HEK293 (cell line): ENCODE results near the gene GNA12.

Experiments
- CTCF ChIP-seq: fragments of 450-650 bp; formaldehyde crosslinking; IDR thresholded peaks from 2 replicates; pipeline ENCODE4 v1.5.1; 2016; ENCODE audit warnings: missing biosample characterization, missing genetic modification characterization
- ZBTB20 ChIP-seq: fragments of 450-650 bp; formaldehyde crosslinking; IDR thresholded peaks from 2 replicates; pipeline ENCODE4 v1.5.1; 2016; ENCODE audit warnings: missing biosample characterization, missing genetic modification characterization
- ZBTB8A ChIP-seq: fragments of 450-650 bp; formaldehyde crosslinking; IDR thresholded peaks from 2 replicates; pipeline ENCODE4 v1.5.1; 2016; ENCODE audit warnings: missing biosample characterization, missing genetic modification characterization
- ZNF121 ChIP-seq: fragments of 450-650 bp; formaldehyde crosslinking; IDR thresholded peaks from 2 replicates; pipeline ENCODE4 v1.5.1; 2016; ENCODE audit warnings: missing biosample characterization, missing genetic modification characterization
- ZNF639 ChIP-seq: fragments of 450-650 bp; formaldehyde crosslinking; IDR thresholded peaks from 2 replicates; pipeline ENCODE4 v1.5.1; 2016; ENCODE audit warnings: missing biosample characterization, missing genetic modification characterization
- ZNF645 ChIP-seq: fragments of 450-650 bp; formaldehyde crosslinking; IDR thresholded peaks from 2 replicates; pipeline ENCODE4; 2016; ENCODE audit warnings: missing biosample characterization, missing genetic modification characterization

GRCh38 chr7:2843711-2844152 lies 376 bp downstream of the GNA12 start:
- no peak for TF ChIP-seq CTCF (tag by site-specific recombination)
- TF ChIP-seq ZNF121 = no peak
- no peak for TF ChIP-seq ZBTB20 (tag by site-specific recombination)
- no peak for TF ChIP-seq ZNF639
- no peak for TF ChIP-seq ZBTB8A (tag by site-specific recombination)
- no peak for TF ChIP-seq ZNF645 (tag by site-specific recombination)
